GM19035 (cell line): ENCODE results near the gene PCNX2.
"Not testable (repeated sequence)": the region's sequence is repeated elsewhere in the genome, so short reads cannot be mapped to it uniquely, and the experiment has no call there.

ENCODE experiments used
- ATAC-seq: cut with Tn5 transposase; IDR thresholded peaks from one replicate; pipeline ENCODE4 v1.9.1; 2021; ENCODE audit not compliant: unreplicated experiment

The PCNX2 gene

DNA sequence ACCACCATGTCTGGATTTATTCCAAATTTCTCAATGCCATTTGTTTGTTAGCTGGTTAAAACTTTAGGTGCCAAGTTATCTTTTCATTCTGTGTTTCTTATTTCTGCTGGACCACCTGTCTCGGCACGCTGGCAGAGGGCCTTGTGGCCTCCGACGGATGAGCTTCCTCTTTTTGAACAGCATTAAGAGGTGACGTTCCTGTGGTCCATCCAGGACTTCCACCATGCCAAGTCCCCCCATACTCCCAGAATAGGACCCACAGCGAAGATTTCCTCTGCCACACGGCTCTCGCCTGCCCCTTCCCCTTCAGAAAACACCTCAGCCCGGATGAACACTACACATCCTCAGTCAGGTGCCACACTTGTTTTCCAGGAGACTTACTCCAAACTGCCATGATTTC is 271.3 kb downstream of the PCNX2 start:
- no peak for ATAC-seq

DNA sequence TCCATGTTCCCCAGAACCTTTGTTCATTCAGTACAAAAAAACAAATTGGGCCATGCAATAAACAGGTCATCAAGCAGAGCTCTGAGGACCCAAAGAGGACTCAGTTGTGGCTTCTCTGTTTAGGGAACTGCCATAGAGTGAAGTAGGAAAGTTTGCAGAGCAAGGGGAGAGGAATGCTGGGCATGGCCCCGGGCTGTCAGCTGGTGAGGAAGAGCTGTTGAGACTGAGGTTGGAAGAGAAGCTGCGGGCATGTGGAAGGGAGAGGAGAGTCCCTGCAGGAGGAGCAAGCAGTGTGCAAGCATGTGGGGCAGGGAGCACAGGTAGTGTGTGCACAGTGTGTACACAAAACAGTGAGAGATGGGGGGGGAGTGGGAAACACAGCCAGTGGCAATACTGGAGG is 273.3 kb downstream of the PCNX2 start:
- ATAC-seq: no peak

GRCh38 chr1:233020426-233020825 is 275.1 kb downstream of the PCNX2 start:
- no peak for ATAC-seq

DNA sequence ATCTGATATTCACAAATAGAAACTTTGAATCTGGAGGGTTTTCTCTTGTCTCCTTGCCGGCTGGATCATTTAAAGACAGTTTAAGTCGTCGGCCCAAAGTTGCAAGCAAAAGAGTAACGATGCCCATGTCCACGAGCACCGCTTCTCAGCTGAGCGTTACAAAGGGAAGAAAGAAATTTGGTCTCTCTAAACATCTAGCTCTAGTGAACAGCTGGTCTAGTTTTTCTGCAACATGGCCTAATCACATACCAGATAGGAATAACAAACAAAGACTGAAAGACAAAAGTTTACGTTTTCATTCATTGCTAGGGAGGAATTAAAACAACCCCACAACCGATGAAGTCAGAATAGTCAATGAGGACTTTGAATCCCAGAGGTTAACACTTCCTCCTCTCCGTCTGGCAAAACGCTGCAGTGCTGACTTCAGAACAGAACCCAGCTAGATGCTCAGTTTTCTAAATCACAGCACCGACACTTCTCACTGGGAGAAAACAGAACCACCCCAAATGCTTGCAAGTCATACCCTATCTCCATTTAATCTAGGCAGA is 275.7 kb downstream of the PCNX2 start:
- no peak for ATAC-seq

GRCh38 chr1:233019083-233019482 is 276.4 kb downstream of the PCNX2 start:
- ATAC-seq: no peak

DNA sequence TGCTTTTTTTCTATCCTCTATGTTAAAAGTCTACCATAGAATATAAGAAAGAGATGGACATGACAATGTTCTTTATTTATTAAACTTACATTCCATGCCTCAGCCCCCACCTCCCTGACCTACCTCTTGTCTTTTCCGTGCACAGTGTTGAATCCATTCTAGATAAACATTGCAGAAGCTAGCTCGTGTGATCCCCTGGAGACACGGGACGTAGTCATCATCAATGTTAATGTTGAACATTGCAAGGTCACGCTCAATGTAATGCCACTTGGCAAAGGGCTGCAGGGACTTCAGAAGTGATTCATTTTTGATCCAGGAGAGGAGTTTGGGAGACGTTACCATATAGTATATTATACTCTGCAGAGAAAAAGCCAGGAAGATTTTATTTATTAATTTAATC is 278.7 kb downstream of the PCNX2 start:
- ATAC-seq: no peak

DNA sequence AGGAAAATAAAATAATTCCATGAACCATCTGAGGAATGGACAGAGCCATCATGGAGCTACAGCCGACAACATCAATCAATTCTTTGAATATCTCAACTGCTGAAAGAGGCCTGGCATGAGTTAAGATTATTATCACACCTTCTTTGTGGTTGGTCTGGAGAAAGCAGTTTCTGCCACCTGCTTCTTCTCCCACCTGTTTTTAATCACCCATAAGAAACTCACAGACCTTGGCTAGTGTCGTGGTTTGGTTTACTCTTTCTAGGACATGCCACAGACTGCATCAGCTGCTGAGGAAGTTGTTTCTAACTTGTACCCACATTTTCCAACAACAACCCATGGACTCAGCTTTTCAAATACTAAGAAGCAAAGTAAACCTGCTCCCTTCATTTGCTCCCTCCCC is 279.6 kb downstream of the PCNX2 start:
- ATAC-seq: no peak

- ATAC-seq: no peak
Measured at GRCh38 chr1:233012021-233012420, 283.5 kb downstream of the PCNX2 start.

- ATAC-seq: no peak
Measured at GRCh38 chr1:233010146-233010545, 285.4 kb downstream of the PCNX2 start.

GRCh38 chr1:233006541-233006973 is 289.0 kb downstream of the PCNX2 start:
- no peak for ATAC-seq

GRCh38 chr1:233006108-233006507 is 289.4 kb downstream of the PCNX2 start:
- ATAC-seq: no peak

DNA sequence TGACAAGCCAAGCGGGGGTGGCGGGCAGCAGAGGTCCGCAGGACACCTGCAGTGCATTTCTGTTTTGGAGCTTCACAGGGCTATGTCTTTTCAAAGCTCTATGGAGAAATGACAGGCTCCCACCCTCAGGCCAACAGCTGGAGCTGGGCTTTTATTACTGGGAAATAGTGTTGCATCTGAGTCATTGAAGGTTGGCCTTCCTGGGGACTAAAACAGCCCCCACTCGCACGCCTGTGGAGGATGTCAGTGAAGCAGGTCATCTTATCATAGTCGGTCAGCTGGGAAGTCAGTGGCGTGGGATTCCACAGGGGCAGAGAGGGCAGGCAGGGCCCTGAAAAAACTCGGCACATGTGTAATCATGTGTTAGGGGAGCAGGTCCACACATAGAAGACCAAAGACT is 289.8 kb downstream of the PCNX2 start:
- ATAC-seq: no peak

DNA sequence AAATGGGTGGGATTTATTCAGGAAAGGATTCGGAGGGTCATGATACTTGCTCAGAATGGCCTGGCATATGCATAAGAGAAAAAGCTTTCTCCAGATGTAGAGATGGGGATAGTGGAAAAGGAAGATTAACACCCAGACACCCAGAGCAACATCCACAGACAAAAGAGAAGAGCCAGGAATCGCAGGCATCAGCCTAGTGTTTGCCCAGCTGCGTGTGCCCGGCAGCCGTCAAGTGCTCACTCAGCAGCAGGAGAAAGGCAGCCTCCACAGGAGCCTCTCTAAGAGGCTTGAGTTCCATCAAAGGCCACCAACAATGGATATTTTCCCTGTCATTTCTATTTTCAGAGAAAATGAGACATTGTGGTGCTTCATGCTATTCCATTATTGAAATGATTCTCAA is 290.4 kb downstream of the PCNX2 start:
- no peak for ATAC-seq

DNA sequence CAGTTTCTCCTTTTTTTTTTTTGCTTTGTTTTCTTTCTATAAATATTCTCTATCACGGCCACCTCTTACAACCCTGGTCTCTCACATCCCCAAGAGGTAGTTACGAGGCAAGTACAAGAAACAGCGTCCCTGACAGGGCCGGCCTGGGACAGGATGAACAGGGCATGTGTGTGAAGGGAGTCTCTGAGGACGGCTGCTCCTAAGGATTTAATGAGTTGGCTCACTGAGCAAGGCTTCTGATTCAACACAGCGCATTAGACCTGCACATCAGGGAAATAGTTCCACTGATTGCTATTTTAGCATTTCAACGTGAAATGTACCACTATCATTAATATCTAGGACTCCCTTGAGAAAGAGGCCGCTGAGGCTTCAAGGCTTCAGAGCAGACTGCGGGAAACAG is 291.1 kb downstream of the PCNX2 start:
- ATAC-seq: no peak

GRCh38 chr1:233003638-233004037 is 291.9 kb downstream of the PCNX2 start:
- not testable (repeated sequence) for ATAC-seq

- no peak for ATAC-seq
Measured at GRCh38 chr1:232999956-233000625, 295.4 kb downstream of the PCNX2 start.

GRCh38 chr1:232998646-232999045 is 296.9 kb downstream of the PCNX2 start:
- ATAC-seq: no peak

- no peak for ATAC-seq
Measured at GRCh38 chr1:232998138-232998537, 297.4 kb downstream of the PCNX2 start.

- no peak for ATAC-seq
Measured at GRCh38 chr1:232996143-232996542, 299.4 kb downstream of the PCNX2 start.

- ATAC-seq: no peak
Measured at GRCh38 chr1:232995189-232995588, 300.3 kb downstream of the PCNX2 start.

DNA sequence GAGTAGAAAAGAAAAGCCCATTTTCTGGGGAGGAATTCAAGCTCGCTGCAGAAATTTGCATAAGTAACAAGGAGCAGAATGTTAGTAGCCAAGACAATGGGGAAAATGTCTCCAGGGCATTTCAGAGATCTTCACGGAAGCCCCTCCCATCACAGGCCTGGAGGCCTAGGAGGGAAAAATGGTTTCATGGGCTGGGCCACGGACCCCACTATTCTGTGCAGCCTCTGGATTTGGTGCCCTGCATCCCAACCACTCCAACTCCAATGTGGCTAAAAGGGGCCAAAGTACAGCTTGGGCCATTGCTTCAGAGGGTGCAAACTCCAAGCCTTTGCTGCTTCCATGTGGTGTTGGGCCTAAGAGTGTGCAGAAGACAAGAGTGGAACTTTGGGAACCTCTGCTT is 302.0 kb downstream of the PCNX2 start:
- no peak for ATAC-seq

GRCh38 chr1:232992227-232992626 is 303.3 kb downstream of the PCNX2 start:
- no peak for ATAC-seq

DNA sequence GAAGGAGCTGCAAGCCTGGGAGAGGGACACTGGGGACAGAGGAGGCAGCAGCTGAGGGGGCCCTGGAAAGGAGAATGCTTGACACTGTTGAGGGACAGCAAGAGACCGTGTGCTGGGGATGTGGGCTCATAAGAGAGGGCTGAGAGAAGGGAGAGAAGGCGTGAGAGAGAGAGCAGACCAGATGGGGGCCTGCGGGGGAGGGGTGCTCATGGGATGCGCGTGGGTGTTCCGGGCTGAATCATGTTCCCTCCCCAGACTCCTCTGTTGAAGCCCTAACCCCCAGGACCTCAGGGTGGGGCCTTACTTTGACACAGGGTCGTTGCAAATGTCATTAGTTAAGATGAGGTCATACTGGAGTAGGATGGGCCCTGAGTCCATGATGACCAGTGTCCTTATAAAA is 304.3 kb downstream of the PCNX2 start:
- ATAC-seq: no peak
